Keratinocyte (primary cell): ENCODE data around the gene PDS5A. TPM values are rescaled to one million over a fixed set of nuclear protein-coding genes. Genes with fewer than 3 reads are reported as not detected.

ENCODE experiments used
- DNase-seq: peaks from one replicate; pipeline ENCODE4 v3.0.0-alpha.2; 2011; ENCODE audit warnings: low read depth, missing footprints, low spot score
- FAIRE-seq: peaks from 2 replicates; lab custom pipeline; 2011; peaks lifted over from hg19 to GRCh38; lab: Jason Lieb, UNC
- H2AFZ ChIP-seq: 2 replicates; pipeline ENCODE4 v1.6.0; 2012; ENCODE audit warnings: low read length, control low read depth, inconsistent platforms; ENCODE audit not compliant: control insufficient read depth
- H3K27ac ChIP-seq: 2 replicates; pipeline ENCODE4 v1.5.1; 2011; ENCODE audit warnings: low read length; ENCODE audit not compliant: control insufficient read depth, insufficient read depth
- H3K27me3 ChIP-seq: 3 replicates; pipeline ENCODE4 v1.6.0; 2011; ENCODE audit warnings: low read length; ENCODE audit not compliant: control insufficient read depth, insufficient read depth; ENCODE audit errors: extremely low read depth
- H3K36me3 ChIP-seq, 2 experiments: 2 replicates in 1 of 2; 3 replicates in 1 of 2; pipeline ENCODE4 v1.5.1; 2011; ENCODE audit warnings: low read length in 2 of 2, mild to moderate bottlenecking in 1 of 2; ENCODE audit not compliant: control insufficient read depth in 2 of 2, insufficient read depth in 2 of 2; ENCODE audit errors: extremely low read depth in 1 of 2
- H3K4me1 ChIP-seq: 3 replicates; pipeline ENCODE4 v1.5.1; 2011; ENCODE audit warnings: low read length; ENCODE audit not compliant: control insufficient read depth, insufficient read depth; ENCODE audit errors: extremely low read depth
- H3K4me2 ChIP-seq: 3 replicates; pipeline ENCODE4 v1.6.0; 2011; ENCODE audit warnings: low read depth, low read length; ENCODE audit not compliant: control insufficient read depth, insufficient read depth; ENCODE audit errors: extremely low read depth
- H3K4me3 ChIP-seq, 3 experiments: fragments of 200-600 bp in 1 of 3; sonication (generic) in 1 of 3; 2 replicates in 2 of 3; 3 replicates in 1 of 3; pipeline ENCODE4 v1.5.1; 2011 to 2016; ENCODE audit warnings: low read length in 3 of 3, mild to moderate bottlenecking in 3 of 3, control low read depth in 2 of 3, inconsistent platforms in 1 of 3, low read depth in 1 of 3, mixed read lengths in 1 of 3, mixed run types in 1 of 3, moderate library complexity in 1 of 3; ENCODE audit not compliant: control insufficient read depth in 2 of 3, insufficient read depth in 2 of 3; ENCODE audit errors: extremely low read depth in 1 of 3
- H3K79me2 ChIP-seq: 2 replicates; pipeline ENCODE4 v1.6.0; 2012; ENCODE audit warnings: low read length; ENCODE audit not compliant: control insufficient read depth, insufficient read depth
- H3K9ac ChIP-seq: 3 replicates; pipeline ENCODE4 v1.6.0; 2011; ENCODE audit warnings: low read length; ENCODE audit not compliant: control insufficient read depth, insufficient read depth; ENCODE audit errors: extremely low read depth
- H3K9me1 ChIP-seq: 3 replicates; pipeline ENCODE4 v1.6.0; 2011; ENCODE audit warnings: low read length; ENCODE audit not compliant: control insufficient read depth, insufficient read depth; ENCODE audit errors: extremely low read depth
- H3K9me3 ChIP-seq: 2 replicates; pipeline ENCODE4 v1.5.1; 2012; ENCODE audit warnings: low read depth, low read length; ENCODE audit not compliant: control insufficient read depth
- H4K20me1 ChIP-seq: 3 replicates; pipeline ENCODE4 v1.6.0; 2011; ENCODE audit warnings: low read length; ENCODE audit not compliant: control insufficient read depth, insufficient read depth; ENCODE audit errors: extremely low read depth
- CTCF ChIP-seq, 3 experiments: IDR thresholded peaks in 1 of 3; conservative IDR thresholded peaks in 1 of 3; optimal IDR thresholded peaks in 1 of 3; 2 replicates in 2 of 3; 3 replicates in 1 of 3; pipeline versions ENCODE3 to v1.5.1; 2011; ENCODE audit warnings: low read length in 3 of 3, mild to moderate bottlenecking in 3 of 3, moderate library complexity in 2 of 3, control low read depth in 1 of 3, inconsistent platforms in 1 of 3; ENCODE audit not compliant: insufficient read depth in 2 of 3; ENCODE audit errors: extremely low read depth in 1 of 3
- EZH2 ChIP-seq: IDR thresholded peaks from one replicate; pipeline ENCODE4 v1.6.1; 2012; ENCODE audit warnings: inconsistent platforms, mild to moderate bottlenecking, low read length, moderate library complexity
- dilution Hi-C: fragments of 300-500 bp; cut with MboI; formaldehyde crosslinking; loops from one replicate; pipeline ENCODE4 v1.7.0; 2020; ENCODE audit warnings: low sequenced_read_pairs; ENCODE audit not compliant: extremely low pct_ligation_motif_present
- polyA plus RNA-seq, 5 experiments: library from polyadenylated mRNA; depleted of rRNA in 3 of 5; stranded (reverse) in 3 of 5; stranded (forward) in 1 of 5; unstranded in 1 of 5; fragments of >200 nt; gene quantifications; 1 replicate in 1 of 5; 2 replicates in 3 of 5; 3 replicates in 1 of 5; pipeline versions ENCODE4 v1.2.1 to v1.2.3, GENCODE V29; 2011 to 2012; ENCODE audit warnings: missing spikeins in 2 of 5, low read depth in 1 of 5, low replicate concordance in 1 of 5

PDS5A gene
- polyA plus RNA-seq, 1 donor (not counting 4 experiments of a cell fraction or from before 2014, with no cell fraction given): 56.0 TPM

DNA sequence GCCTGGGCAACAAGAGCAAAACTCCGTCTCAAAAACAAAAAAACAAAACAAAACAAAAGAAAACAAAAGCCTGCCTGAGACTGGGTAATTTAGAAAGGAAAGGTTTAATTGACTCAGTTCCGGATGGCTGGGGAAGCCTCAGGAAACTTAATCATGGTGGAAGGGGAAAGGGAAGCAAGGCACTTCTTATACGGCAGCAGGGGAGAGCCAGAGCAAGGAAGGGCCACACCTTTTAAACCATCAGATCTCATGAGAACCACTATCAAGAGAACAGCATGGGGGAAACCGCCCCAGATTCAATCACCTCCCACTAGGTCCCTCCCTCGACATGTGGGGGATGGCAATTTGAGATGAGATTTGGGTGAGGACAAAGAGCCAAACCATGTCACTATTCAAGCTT lies 157.5 kb downstream of the PDS5A start:
- dilution Hi-C loops: no loop called here

GRCh38 chr4:39818646-39819045 lies 159.1 kb downstream of the PDS5A start:
- Histone ChIP-seq H3K36me3 (peaks cover under 1 to 4% of the 10 kb centered on the region in 2 experiments), H3K9ac (no peak overlapping the region), H3K27me3 (no peaks in the 10 kb centered on the region), H3K27ac (no peak overlapping the region), H3K9me1 (no peaks in the 10 kb centered on the region), H4K20me1 (peaks cover 2% of the 10 kb centered on the region), H3K4me1 (no peaks in the 10 kb centered on the region), H3K4me2 (no peak overlapping the region), H3K79me2 (no peaks in the 10 kb centered on the region), H3K9me3 (no peaks in the 10 kb centered on the region), H2AFZ (no peak overlapping the region), H3K4me3 (no peak overlapping the region)
- TF ChIP-seq CTCF (optimal IDR thresholded peaks at IDR 0.05 in 1 of 3, IDR thresholded peaks at IDR 0.05 in 1 of 3, conservative IDR thresholded peaks at IDR 0.05 in 1 of 3; ENCODE audit: extremely low read depth in 1 of 3, insufficient read depth in 2 of 3, low read length in 3 of 3) (no peak), EZH2 (no peak)
- DNase-seq: no peak
- dilution Hi-C loops: no loop called here
- no peak for FAIRE-seq

More for the DNA sequence above, 157.5 kb downstream of the PDS5A start:
- Histone ChIP-seq H3K4me2 (no peak overlapping the region), H3K27me3 (no peaks in the 10 kb centered on the region), H3K36me3 (peaks cover 5 to 6% of the 10 kb centered on the region in 2 experiments), H4K20me1 (peaks cover 2% of the 10 kb centered on the region), H2AFZ (no peak overlapping the region), H3K27ac (no peak overlapping the region), H3K4me1 (no peaks in the 10 kb centered on the region), H3K9ac (no peak overlapping the region), H3K9me1 (no peaks in the 10 kb centered on the region), H3K9me3 (no peaks in the 10 kb centered on the region), H3K79me2 (no peaks in the 10 kb centered on the region), H3K4me3 (no peak overlapping the region)
- DNase-seq (no peak), FAIRE-seq (no peak)
- TF ChIP-seq CTCF (optimal IDR thresholded peaks at IDR 0.05 in 1 of 3, IDR thresholded peaks at IDR 0.05 in 1 of 3, conservative IDR thresholded peaks at IDR 0.05 in 1 of 3; ENCODE audit: extremely low read depth in 1 of 3, insufficient read depth in 2 of 3, low read length in 3 of 3): no peak
- no peak for TF ChIP-seq EZH2
